Tibial nerve (tissue), 4 donors: ENCODE data around the gene UGT2A2. TPM values are rescaled to one million over a fixed set of nuclear protein-coding genes. Genes with fewer than 3 reads are reported as not detected.
"Not testable (repeated sequence)": the region's sequence is repeated elsewhere in the genome, so short reads cannot be mapped to it uniquely, and the experiment has no call there.

Experiments
- DNase-seq, 2 donors: peaks; one replicate each; pipeline ENCODE4 v3.0.0-alpha.2; 2019; ENCODE audit warnings: low spot score in 2 of 2
- H3K27ac ChIP-seq, 4 donors: fragments of 200-600 bp; sonication (generic) in 3 of 4; one replicate each; pipeline ENCODE4 v1.5.1; 2017 to 2019; ENCODE audit warnings: mild to moderate bottlenecking in 1 of 4
- H3K27me3 ChIP-seq, 2 donors: fragments of 200-600 bp; sonication (generic) in 1 of 2; one replicate each; pipeline versions ENCODE4 v1.5.1 to v1.6.0; 2017 to 2019
- H3K36me3 ChIP-seq, 3 donors: fragments of 200-600 bp; sonication (generic); one replicate each; pipeline ENCODE4 v1.5.1; 2018 to 2019
- H3K4me1 ChIP-seq, 4 donors: fragments of 200-600 bp; sonication (generic) in 3 of 4; one replicate each; pipeline ENCODE4 v1.5.1; 2017 to 2019
- H3K4me3 ChIP-seq, 4 donors: fragments of 200-600 bp; sonication (generic) in 3 of 4; one replicate each; pipeline ENCODE4 v1.5.1; 2017 to 2019; ENCODE audit warnings: mild to moderate bottlenecking in 1 of 4, moderate library complexity in 1 of 4
- H3K9me3 ChIP-seq, 4 donors: fragments of 200-600 bp; sonication (generic) in 3 of 4; one replicate each; pipeline ENCODE4 v1.5.1; 2017 to 2019
- EP300 ChIP-seq, 2 donors: sonication (generic); formaldehyde crosslinking; IDR thresholded peaks; one replicate each; pipeline ENCODE4 v1.6.1; 2017; ENCODE audit warnings: antibody characterized with exemption in 2 of 2, mild to moderate bottlenecking in 1 of 2
- POLR2A ChIP-seq, 2 donors: fragments of 450-650 bp; IDR thresholded peaks; one replicate each; pipeline ENCODE4 v1.6.1; 2017; ENCODE audit warnings: antibody characterized with exemption in 2 of 2, mild to moderate bottlenecking in 2 of 2, moderate library complexity in 2 of 2
- WGBS, 2 donors: methylation state at CpG; one replicate each; pipeline ENCODE4 v1.1.5; 2018; 5-methylcytosine and 5-hydroxymethylcytosine counted together
- total RNA-seq, 4 donors: library from RNA; depleted of rRNA; stranded (reverse); fragments of >200 nt; gene quantifications; one replicate each; pipeline ENCODE4 v1.1.0, GENCODE V29; 2016
- TF ChIP-seq, protein P1 (sequence below), 5 experiments: fragments of 200-600 bp in 3 of 5; fragments of 450-650 bp in 2 of 5; sonication (generic) in 3 of 5; IDR thresholded peaks; one replicate each; pipeline ENCODE4 v1.5.1; 2016 to 2019; ENCODE audit warnings: antibody characterized with exemption in 5 of 5, mild to moderate bottlenecking in 3 of 5, moderate library complexity in 2 of 5

UGT2A2 gene
- total RNA-seq = not detected

DNA sequence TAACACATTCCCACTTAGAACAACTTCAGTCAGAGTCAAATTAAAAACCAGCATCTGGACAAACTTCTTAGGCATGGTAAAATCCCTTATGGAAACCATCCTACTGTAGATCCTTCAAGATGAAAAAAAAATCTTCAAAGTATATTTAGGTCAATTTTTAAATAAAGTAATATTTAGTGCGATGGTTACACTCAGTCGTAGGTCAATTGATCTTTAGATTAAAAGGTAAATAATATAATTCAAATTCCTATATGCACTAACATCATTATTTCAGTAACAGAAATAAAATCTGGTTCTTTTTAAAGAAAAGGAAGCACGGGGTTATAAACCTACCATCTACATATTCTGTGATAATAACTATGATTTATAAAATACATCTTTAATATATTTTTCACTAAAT is at the start of gene UGT2A2:
UGT2A2 (minus strand) TSS at position 101 of the 400 bp plus-strand sequence; CDS start at position 99, 2 bp downstream.
- 94% methylated on average over 3 of the region's 3 CpGs for WGBS, 2 donors
- DNase-seq = no peak
- H3K27me3 ChIP-seq = no peaks in the 10 kb centered on the region

DNA sequence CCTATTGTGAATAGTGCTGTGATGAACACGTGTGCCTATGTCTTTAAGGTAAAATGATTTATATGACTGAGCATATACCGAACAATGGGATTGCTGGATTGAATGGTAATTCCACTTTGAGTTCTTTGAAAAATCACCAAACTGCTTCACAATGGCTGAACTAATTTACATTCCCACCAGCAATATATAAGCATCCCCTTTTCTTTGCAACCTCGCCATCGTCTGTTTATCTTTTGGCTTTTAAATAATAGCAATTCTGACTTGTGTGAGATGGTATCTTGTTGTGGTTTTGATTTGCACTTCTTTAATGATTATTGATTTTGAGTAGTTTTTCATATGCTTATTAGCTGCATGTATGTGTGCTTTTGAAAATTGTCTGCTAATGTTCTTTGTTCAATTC is 45.4 kb upstream of the UGT2A2 start:
- Histone ChIP-seq H3K27ac (no peak overlapping the region), H3K36me3 (no peaks in the 10 kb centered on the region), H3K4me1 (peaks cover 0 to under 1% (median 0%) of the 10 kb centered on the region in 4 donors), H3K27me3 (no peaks in the 10 kb centered on the region), H3K4me3 (no peak overlapping the region), H3K9me3 (no peaks in the 10 kb centered on the region)
- TF ChIP-seq POLR2A (IDR thresholded peaks at IDR 0.05) = no peak
- no peak for TF ChIP-seq EP300 (IDR thresholded peaks at IDR 0.05)
- TF ChIP-seq, protein P1, sequence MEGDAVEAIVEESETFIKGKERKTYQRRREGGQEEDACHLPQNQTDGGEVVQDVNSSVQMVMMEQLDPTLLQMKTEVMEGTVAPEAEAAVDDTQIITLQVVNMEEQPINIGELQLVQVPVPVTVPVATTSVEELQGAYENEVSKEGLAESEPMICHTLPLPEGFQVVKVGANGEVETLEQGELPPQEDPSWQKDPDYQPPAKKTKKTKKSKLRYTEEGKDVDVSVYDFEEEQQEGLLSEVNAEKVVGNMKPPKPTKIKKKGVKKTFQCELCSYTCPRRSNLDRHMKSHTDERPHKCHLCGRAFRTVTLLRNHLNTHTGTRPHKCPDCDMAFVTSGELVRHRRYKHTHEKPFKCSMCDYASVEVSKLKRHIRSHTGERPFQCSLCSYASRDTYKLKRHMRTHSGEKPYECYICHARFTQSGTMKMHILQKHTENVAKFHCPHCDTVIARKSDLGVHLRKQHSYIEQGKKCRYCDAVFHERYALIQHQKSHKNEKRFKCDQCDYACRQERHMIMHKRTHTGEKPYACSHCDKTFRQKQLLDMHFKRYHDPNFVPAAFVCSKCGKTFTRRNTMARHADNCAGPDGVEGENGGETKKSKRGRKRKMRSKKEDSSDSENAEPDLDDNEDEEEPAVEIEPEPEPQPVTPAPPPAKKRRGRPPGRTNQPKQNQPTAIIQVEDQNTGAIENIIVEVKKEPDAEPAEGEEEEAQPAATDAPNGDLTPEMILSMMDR (IDR thresholded peaks at IDR 0.05) = no peak
- DNase-seq = no peak
- 55 to 79% methylated on average over 4 of the region's 4 CpGs for WGBS, 2 donors

More for the DNA sequence above, at the start of gene UGT2A2:
- no peak for TF ChIP-seq EP300 (IDR thresholded peaks at IDR 0.05)
- no peak for TF ChIP-seq POLR2A (IDR thresholded peaks at IDR 0.05)
- TF ChIP-seq, protein P1 (IDR thresholded peaks at IDR 0.05) = no peak
- Histone ChIP-seq H3K9me3 (no peaks in the 10 kb centered on the region), H3K36me3 (no peaks in the 10 kb centered on the region), H3K4me1 (no peaks in the 10 kb centered on the region), H3K27ac (no peak within 1 kb of the TSS), H3K4me3 (no peak within 1 kb of the TSS)

DNA sequence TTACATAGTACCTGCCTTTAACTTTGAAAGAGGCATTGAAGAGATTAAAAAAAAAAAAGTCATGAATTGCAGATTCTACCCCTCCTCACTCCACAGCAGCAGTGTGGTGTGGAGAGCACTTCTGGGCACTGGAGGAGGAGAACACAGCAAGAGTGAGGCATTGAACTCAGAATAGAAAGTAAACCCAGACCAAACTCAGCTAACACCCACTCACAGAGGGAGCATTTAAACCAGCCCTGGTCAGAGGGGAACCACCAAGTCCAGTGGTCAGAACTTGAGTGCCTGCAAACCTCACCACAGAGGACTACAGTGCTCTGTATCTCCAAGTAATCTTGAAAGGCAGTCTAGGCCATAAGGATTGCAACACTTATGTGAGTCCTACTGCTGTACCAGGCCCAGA is 29.2 kb upstream of the UGT2A2 start:
- DNase-seq = no peak
- Histone ChIP-seq H3K4me1 (no peaks in the 10 kb centered on the region), H3K36me3 (no peaks in the 10 kb centered on the region), H3K27ac (no peak overlapping the region), H3K9me3 (no peaks in the 10 kb centered on the region), H3K27me3 (no peaks in the 10 kb centered on the region), H3K4me3 (no peak overlapping the region)
- TF ChIP-seq, protein P1 (IDR thresholded peaks at IDR 0.05) = no peak
- no peak for TF ChIP-seq POLR2A (IDR thresholded peaks at IDR 0.05)
- TF ChIP-seq EP300 (IDR thresholded peaks at IDR 0.05) = no peak

DNA sequence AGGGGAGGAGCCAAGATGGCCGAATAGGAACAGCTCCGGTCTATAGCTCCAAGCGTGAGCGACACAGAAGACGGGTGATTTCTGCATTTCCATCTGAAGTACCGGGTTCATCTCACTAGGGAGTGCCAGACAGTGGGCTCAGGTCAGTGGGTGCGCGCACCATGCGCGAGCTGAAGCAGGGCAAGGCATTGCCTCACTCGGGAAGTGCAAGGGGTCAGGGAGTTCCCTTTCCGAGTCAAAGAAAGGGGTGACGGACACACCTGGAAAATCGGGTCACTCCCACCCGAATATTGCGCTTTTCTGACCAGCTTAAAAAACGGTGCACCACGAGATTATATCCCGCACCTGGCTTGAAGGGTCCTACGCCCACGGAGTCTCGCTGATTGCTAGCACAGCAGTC is 24.6 kb upstream of the UGT2A2 start:
- not testable (repeated sequence) for H3K27me3 ChIP-seq, H3K4me1 ChIP-seq, H3K36me3 ChIP-seq, DNase-seq, H3K4me3 ChIP-seq, H3K27ac ChIP-seq, H3K9me3 ChIP-seq
- 85 to 86% methylated on average over 22 of the region's 22 CpGs for WGBS, 2 donors

DNA sequence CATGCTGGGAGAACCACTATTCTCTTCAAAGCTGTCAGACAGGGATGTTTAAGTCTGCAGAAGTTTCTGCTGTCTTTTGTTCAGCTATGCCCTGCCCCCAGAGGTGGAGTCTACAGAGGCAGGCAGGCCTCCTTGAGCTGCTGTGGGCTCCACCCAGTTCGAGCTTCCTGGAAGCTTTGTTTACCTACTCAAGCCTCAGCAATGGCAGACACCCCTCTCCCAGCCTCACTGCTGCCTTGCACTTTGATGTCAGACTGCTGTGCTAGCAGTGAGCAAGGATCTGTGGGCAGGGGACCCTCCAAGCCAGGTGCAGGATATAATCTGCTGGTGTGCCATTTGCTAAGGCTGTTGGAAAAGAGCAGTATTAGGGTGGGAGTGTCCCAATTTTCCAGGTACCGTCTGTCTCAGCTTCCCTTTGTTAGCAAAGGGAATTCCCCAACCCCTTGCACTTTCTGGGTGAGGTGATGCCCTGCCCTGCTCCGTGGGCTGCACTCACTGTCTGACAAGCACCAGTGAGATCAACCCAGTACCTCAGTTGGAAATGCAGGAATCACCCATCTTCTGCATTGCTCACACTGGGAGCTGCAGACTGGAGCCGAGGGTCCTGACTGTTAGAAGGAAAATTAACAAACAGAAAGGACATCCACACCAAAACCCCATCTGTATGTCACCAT is 21.8 kb upstream of the UGT2A2 start:
- not testable (repeated sequence) for H3K4me3 ChIP-seq, H3K27me3 ChIP-seq, H3K36me3 ChIP-seq, H3K4me1 ChIP-seq, H3K27ac ChIP-seq, DNase-seq, H3K9me3 ChIP-seq
- WGBS, 2 donors = 72 to 77% methylated on average over 3 of the region's 4 CpGs

DNA sequence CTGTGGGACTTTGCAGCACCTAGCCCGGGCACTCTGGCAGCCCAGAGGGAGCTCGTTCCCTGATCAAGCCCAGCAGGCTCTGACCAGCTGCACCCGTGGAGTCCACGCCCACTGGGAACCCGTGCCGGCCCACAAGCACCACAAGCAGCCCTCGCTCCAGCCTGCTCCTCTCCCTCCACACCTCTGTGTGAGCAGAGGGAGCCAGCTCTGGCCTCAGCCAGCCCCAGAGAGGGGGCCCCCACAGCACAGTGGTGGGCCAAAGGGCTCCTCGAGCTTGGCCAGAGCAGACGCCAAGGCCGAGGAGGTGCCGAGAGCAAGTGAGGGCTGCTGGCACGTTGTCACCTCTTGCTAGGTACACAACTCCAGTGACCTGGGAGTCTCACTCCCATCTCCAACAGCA is 18.7 kb upstream of the UGT2A2 start:
- Histone ChIP-seq H3K9me3 (no peaks in the 10 kb centered on the region), H3K27me3 (no peaks in the 10 kb centered on the region), H3K36me3 (no peaks in the 10 kb centered on the region), H3K27ac (no peak overlapping the region), H3K4me1 (no peaks in the 10 kb centered on the region), H3K4me3 (no peak overlapping the region)
- DNase-seq = no peak
- TF ChIP-seq, protein P1 (IDR thresholded peaks at IDR 0.05) = no peak
- TF ChIP-seq POLR2A (IDR thresholded peaks at IDR 0.05) (no peak), EP300 (IDR thresholded peaks at IDR 0.05) (no peak)
- WGBS, 2 donors = 78 to 91% methylated on average over 9 to 12 of the region's 12 CpGs
